Measurements from ENCODE around the gene SCN4B. TPM values are rescaled to one million over a fixed set of nuclear protein-coding genes. Genes with fewer than 3 reads are reported as not detected.
A peak's percentile ranks its signal among the peaks of the same experiment; 100 is the strongest.

Gene SCN4B
- total and polyA plus RNA-seq, 8 donors, result 0.61 to 2.9 (median 1.0) TPM

- intact Hi-C loops (cut with DNase I), result no loop called here
- no peaks in the 10 kb centered on the region for H3K36me3 ChIP-seq
- H3K27ac ChIP-seq, result no peak overlapping the region
- no peaks in the 10 kb centered on the region for H3K9me3 ChIP-seq
- no peak for ATAC-seq
- FAIRE-seq, result no peak
- peak in 1 of 6 donors; percentile 34 for DNase-seq
- no peaks in the 10 kb centered on the region for H3K4me1 ChIP-seq
- no peak overlapping the region for H3K4me3 ChIP-seq
- 70 to 83% methylated on average over 12 to 13 of the region's 13 CpGs for WGBS, 2 donors
- TF ChIP-seq, protein P1, sequence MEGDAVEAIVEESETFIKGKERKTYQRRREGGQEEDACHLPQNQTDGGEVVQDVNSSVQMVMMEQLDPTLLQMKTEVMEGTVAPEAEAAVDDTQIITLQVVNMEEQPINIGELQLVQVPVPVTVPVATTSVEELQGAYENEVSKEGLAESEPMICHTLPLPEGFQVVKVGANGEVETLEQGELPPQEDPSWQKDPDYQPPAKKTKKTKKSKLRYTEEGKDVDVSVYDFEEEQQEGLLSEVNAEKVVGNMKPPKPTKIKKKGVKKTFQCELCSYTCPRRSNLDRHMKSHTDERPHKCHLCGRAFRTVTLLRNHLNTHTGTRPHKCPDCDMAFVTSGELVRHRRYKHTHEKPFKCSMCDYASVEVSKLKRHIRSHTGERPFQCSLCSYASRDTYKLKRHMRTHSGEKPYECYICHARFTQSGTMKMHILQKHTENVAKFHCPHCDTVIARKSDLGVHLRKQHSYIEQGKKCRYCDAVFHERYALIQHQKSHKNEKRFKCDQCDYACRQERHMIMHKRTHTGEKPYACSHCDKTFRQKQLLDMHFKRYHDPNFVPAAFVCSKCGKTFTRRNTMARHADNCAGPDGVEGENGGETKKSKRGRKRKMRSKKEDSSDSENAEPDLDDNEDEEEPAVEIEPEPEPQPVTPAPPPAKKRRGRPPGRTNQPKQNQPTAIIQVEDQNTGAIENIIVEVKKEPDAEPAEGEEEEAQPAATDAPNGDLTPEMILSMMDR (IDR thresholded peaks at IDR 0.05), result no peak
- no peaks in the 10 kb centered on the region for H3K27me3 ChIP-seq
Measured at GRCh38 chr11:118102721-118103261, 49.8 kb downstream of the SCN4B start.

- ATAC-seq, result peak in 1 of 4 donors; percentile 25
- WGBS, 2 donors, result 56 to 66% methylated on average over 3 of the region's 3 CpGs
Measured at GRCh38 chr11:118100691-118101232, 51.9 kb downstream of the SCN4B start.

GRCh38 chr11:118099838-118100556 lies 52.6 kb downstream of the SCN4B start:
- H3K36me3 ChIP-seq, result no peaks in the 10 kb centered on the region
- H3K9me3 ChIP-seq, result no peaks in the 10 kb centered on the region
- no peak overlapping the region for H3K4me3 ChIP-seq
- H3K4me1 ChIP-seq, result no peaks in the 10 kb centered on the region
- H3K27me3 ChIP-seq, result no peaks in the 10 kb centered on the region
- WGBS, 2 donors, result 68 to 74% methylated on average over 10 of the region's 10 CpGs
- H3K27ac ChIP-seq, result no peak overlapping the region
- ATAC-seq (no peak), FAIRE-seq (no peak), DNase-seq (no peak)
- TF ChIP-seq, protein P1 (IDR thresholded peaks at IDR 0.05), result no peak
- intact Hi-C loops (cut with DNase I), result no loop called here

More at GRCh38 chr11:118100691-118101232, 51.9 kb downstream of the SCN4B start:
- TF ChIP-seq, protein P1 (IDR thresholded peaks at IDR 0.05), result no peak
- H3K9me3 ChIP-seq, result no peaks in the 10 kb centered on the region
- H3K36me3 ChIP-seq, result no peaks in the 10 kb centered on the region
- intact Hi-C loops (cut with DNase I), result no loop called here
- H3K27ac ChIP-seq, result no peak overlapping the region
- H3K4me1 ChIP-seq, result no peaks in the 10 kb centered on the region
- no peak for FAIRE-seq
- DNase-seq, result peak in 1 of 6 donors; percentile 10
- no peak overlapping the region for H3K4me3 ChIP-seq
- H3K27me3 ChIP-seq, result no peaks in the 10 kb centered on the region

DNA sequence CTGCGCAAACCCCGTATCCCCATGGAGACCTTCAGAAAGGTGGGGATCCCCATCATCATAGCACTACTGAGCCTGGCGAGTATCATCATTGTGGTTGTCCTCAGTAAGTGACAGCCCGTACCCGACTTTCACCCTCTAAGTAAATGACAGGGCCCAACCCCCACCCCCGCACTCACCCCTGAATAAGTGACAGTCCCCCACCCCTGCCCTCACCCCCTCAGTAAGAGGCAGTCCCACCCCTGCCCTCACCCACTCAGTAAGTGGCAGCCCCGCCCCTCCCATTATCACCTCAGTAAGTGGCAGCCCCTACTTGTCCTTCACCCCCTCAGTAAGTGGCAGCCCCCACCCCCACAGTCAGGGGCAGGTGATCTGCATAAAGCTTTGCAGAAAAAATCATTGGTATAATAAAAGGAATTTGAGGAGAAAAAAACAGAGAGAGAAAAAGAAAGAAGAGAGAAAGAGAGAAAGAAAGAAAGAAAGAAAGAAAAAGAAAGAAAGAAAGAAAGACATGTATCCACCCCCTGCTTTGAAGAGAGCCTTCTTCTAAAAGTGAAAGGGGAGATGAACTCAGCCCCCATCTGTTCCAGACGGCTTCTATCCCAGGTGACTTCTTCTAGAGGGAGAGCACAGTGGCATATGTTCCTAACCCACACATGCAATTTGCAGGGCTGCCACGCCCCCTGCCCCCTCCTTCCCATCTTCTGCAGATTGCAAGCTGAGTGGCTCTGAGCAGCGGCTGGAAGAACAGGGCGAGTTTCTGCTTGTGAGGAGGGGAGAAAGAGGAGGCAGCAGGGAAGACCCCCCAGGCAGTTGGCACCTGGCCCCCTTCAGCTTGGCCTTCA lies 53.4 kb downstream of the SCN4B start:
- ATAC-seq (no peak), FAIRE-seq (no peak), DNase-seq (peak in 1 of 6 donors; percentile 35)
- Histone ChIP-seq H3K4me1 (no peaks in the 10 kb centered on the region), H3K27me3 (no peaks in the 10 kb centered on the region), H3K4me3 (no peak overlapping the region), H3K27ac (no peak overlapping the region), H3K9me3 (no peaks in the 10 kb centered on the region), H3K36me3 (no peaks in the 10 kb centered on the region)
- TF ChIP-seq, protein P1 (IDR thresholded peaks at IDR 0.05), result no peak
- intact Hi-C loops (cut with DNase I), result no loop called here
- 64 to 71% methylated on average over 11 of the region's 11 CpGs for WGBS, 2 donors
